K562 (cell line): ENCODE data around the gene TMEM225B. TPM values are rescaled to one million over a fixed set of nuclear protein-coding genes. Genes with fewer than 3 reads are reported as not detected.

ENCODE experiments used
- ATAC-seq: fragments of 200-7000 bp; cut with Tn5 transposase; 3 replicates; pipeline ENCODE4 v1.9.1; 2020; ENCODE audit warnings: moderate library complexity
- BruUV-seq: library from RNA; stranded (reverse); fragments of 400-500 nt; replicated peaks from 2 replicates; lab custom pipeline; 2021; lab: Mats Ljungman, UMichigan
- CTCF ChIA-PET: fragments of 300-600 bp; formaldehyde crosslinking; extraction: SDS; loops from one replicate; lab custom pipeline; 2021; ENCODE audit warnings: low intra/inter-chr PET ratio; lab: Yijun Ruan, JAX
- POLR2A ChIA-PET: fragments of 300-600, 350-650 bp; sonication (Branson Sonifier 250); formaldehyde crosslinking; extraction: SDS; loops from one replicate; lab custom pipeline; 2021; ENCODE audit warnings: antibody characterized with exemption, inconsistent platforms; lab: Yijun Ruan, JAX
- DNase-seq, 4 experiments: peaks; one replicate each; pipeline versions ENCODE4 v3.0.0 to v3.0.0-alpha.2; 2011 to 2018; ENCODE audit warnings: low spot score in 3 of 4, mixed read lengths in 3 of 4; ENCODE audit errors: extremely low read depth in 1 of 4
- FAIRE-seq: peaks from 2 replicates; lab custom pipeline; 2011; peaks lifted over from hg19 to GRCh38; lab: Jason Lieb, UNC
- H2AFZ ChIP-seq: 2 replicates; pipeline ENCODE4 v1.6.0; 2011; ENCODE audit warnings: low read depth, low read length, control low read depth, inconsistent platforms
- H3K27ac ChIP-seq: fragments of 200-600 bp; 3 replicates; pipeline ENCODE4 v1.8.0; 2011; ENCODE audit warnings: low read depth, mild to moderate bottlenecking, control low read depth, inconsistent platforms, low read length, moderate library complexity, mixed read lengths; ENCODE audit errors: extremely low read depth
- H3K27me3 ChIP-seq, 2 experiments: fragments of 300-600 bp in 1 of 2; 2 replicates in 1 of 2; 3 replicates in 1 of 2; pipeline versions ENCODE4 v1.6.0 to v1.8.0; 2011; ENCODE audit warnings: inconsistent platforms in 2 of 2, low read length in 2 of 2, mild to moderate bottlenecking in 1 of 2, mixed read lengths in 1 of 2, moderate library complexity in 1 of 2; ENCODE audit not compliant: control insufficient read depth in 2 of 2, insufficient read depth in 2 of 2
- H3K36me3 ChIP-seq: fragments of 300-600 bp; 3 replicates; pipeline ENCODE4 v1.8.0; 2011; ENCODE audit warnings: mild to moderate bottlenecking, low read length, inconsistent platforms; ENCODE audit not compliant: control insufficient read depth, insufficient read depth
- H3K4me1 ChIP-seq, 2 experiments: fragments of 200-600 bp in 1 of 2; replicated peaks in 1 of 2; 2 replicates in 1 of 2; 3 replicates in 1 of 2; pipeline versions ENCODE4 v1.5.1 to v1.8.0; 2011; ENCODE audit warnings: inconsistent platforms in 2 of 2, low read length in 2 of 2, mild to moderate bottlenecking in 1 of 2, mixed read lengths in 1 of 2, moderate library complexity in 1 of 2; ENCODE audit not compliant: control insufficient read depth in 2 of 2, insufficient read depth in 2 of 2
- H3K4me2 ChIP-seq: 2 replicates; pipeline ENCODE4 v1.6.1; 2011; ENCODE audit warnings: low read length, control low read depth, inconsistent platforms, mixed read lengths; ENCODE audit not compliant: insufficient read depth
- H3K4me3 ChIP-seq: fragments of 200-600 bp; sonication (generic), shearing (Covaris generic); 2 replicates; pipeline ENCODE4 v1.5.1; 2016; ENCODE audit warnings: control low read depth, inconsistent platforms
- H3K79me2 ChIP-seq: fragments of 200-600 bp; 3 replicates; pipeline ENCODE4 v1.8.0; 2011; ENCODE audit warnings: low read length, inconsistent platforms; ENCODE audit not compliant: control insufficient read depth, insufficient read depth
- H3K9ac ChIP-seq, 2 experiments: 2 replicates each; pipeline versions ENCODE4 v1.6.0 to v1.6.1; 2011; ENCODE audit warnings: low read depth in 2 of 2, low read length in 2 of 2, control low read depth in 1 of 2, inconsistent platforms in 1 of 2, mild to moderate bottlenecking in 1 of 2, mixed read lengths in 1 of 2; ENCODE audit not compliant: insufficient read depth in 1 of 2
- H3K9me1 ChIP-seq: one replicate; pipeline ENCODE4 v1.6.0; 2011; ENCODE audit warnings: inconsistent platforms, mild to moderate bottlenecking, low read length, moderate library complexity; ENCODE audit not compliant: control insufficient read depth, insufficient read depth
- H3K9me3 ChIP-seq: replicated peaks from 2 replicates; pipeline ENCODE4 v1.5.1; 2011; ENCODE audit warnings: low read depth, low read length, inconsistent platforms; ENCODE audit not compliant: control insufficient read depth, insufficient read depth
- H4K20me1 ChIP-seq: replicated peaks from 2 replicates; pipeline ENCODE4 v1.6.1; 2011; ENCODE audit warnings: low read length, inconsistent platforms, mixed read lengths; ENCODE audit not compliant: control insufficient read depth, insufficient read depth
- CBX3 ChIP-seq, 2 experiments: IDR thresholded peaks; 1 replicate in 1 of 2; 2 replicates in 1 of 2; pipeline ENCODE4 v1.6.1; 2012; ENCODE audit warnings: inconsistent platforms in 2 of 2, low read length in 2 of 2, borderline replicate concordance in 1 of 2, control low read depth in 1 of 2
- DACH1 ChIP-seq: fragments of 450-650 bp; IDR thresholded peaks from 2 replicates; pipeline ENCODE4 v1.6.1; 2018; ENCODE audit not compliant: partially characterized antibody
- ETV5 ChIP-seq: sonication (generic); formaldehyde crosslinking; IDR thresholded peaks from 2 replicates; pipeline ENCODE4 v1.4.0; 2020; ENCODE audit warnings: low read depth, mild to moderate bottlenecking, missing genetic modification reagents
- FOXA3 ChIP-seq, 2 experiments: fragments of 450-650 bp in 1 of 2; sonication (generic) in 1 of 2; formaldehyde crosslinking; IDR thresholded peaks in 1 of 2; conservative IDR thresholded peaks in 1 of 2; 2 replicates each; pipeline versions ENCODE4 v1.4.0 to v1.8.0; 2020 to 2022; ENCODE audit warnings: mild to moderate bottlenecking in 2 of 2, missing genetic modification reagents in 1 of 2
- MCM7 ChIP-seq, 2 experiments: fragments of 450-650 bp; IDR thresholded peaks; 2 replicates each; pipeline ENCODE4 v1.6.1; 2016 to 2018
- NFATC3 ChIP-seq: fragments of 450-650 bp; IDR thresholded peaks from 2 replicates; pipeline ENCODE4 v1.6.1; 2017; ENCODE audit warnings: mild to moderate bottlenecking
- TGIF2 ChIP-seq: sonication (generic); formaldehyde crosslinking; IDR thresholded peaks from 2 replicates; pipeline ENCODE4 v1.8.1; 2022; ENCODE audit warnings: mild to moderate bottlenecking, missing genetic modification reagents, moderate library complexity
- ZNF232 ChIP-seq: sonication (generic); formaldehyde crosslinking; IDR thresholded peaks from 2 replicates; pipeline ENCODE4 v1.8.0; 2022; ENCODE audit warnings: mild to moderate bottlenecking, missing genetic modification reagents
- WGBS: fragments of 100-300 bp; shearing (Covaris generic); methylation state at CpG from one replicate; pipeline ENCODE4 v1.1.6; 2016; ENCODE audit warnings: low coverage, mixed read lengths; ENCODE audit not compliant: insufficient coverage; ENCODE audit errors: missing lambda C conversion rate; 5-methylcytosine and 5-hydroxymethylcytosine counted together
- in situ Hi-C: fragments of 300-500 bp; cut with MboI; formaldehyde crosslinking; loops from 4 replicates; pipeline ENCODE4 v1.15.0; 2018; ENCODE audit warnings: inconsistent platforms, mixed read lengths
- intact Hi-C: fragments of 100-400 bp; cut with micrococcal nuclease; formaldehyde crosslinking; loops from 2 replicates; pipeline ENCODE4 v1.14.2; 2022
- polyA plus RNA-seq, 8 experiments: library from polyadenylated mRNA; depleted of rRNA in 4 of 8; stranded (reverse) in 5 of 8; unstranded in 3 of 8; fragments of >200 nt; fragmentation: Nextera tagmentation in 2 of 8; fragmentation: Illumina TruSeq in 1 of 8; extraction: Ambion mirVana in 2 of 8; extraction: Trizol in 1 of 8; gene quantifications; 2 replicates each; pipeline versions ENCODE4 v1.2.1 to v1.2.3, GENCODE V29; 2011 to 2014; ENCODE audit warnings: inconsistent platforms in 1 of 8, missing spikeins in 1 of 8
- total RNA-seq, 7 experiments: library from RNA; depleted of rRNA in 6 of 7; stranded (reverse); fragments of >200 nt in 6 of 7; fragmentation: Illumina TruSeq in 2 of 7; extraction: Trizol in 2 of 7; gene quantifications; 2 replicates each; pipeline versions ENCODE4 v1.2.1 to v1.2.3, GENCODE V29; 2011 to 2021; ENCODE audit warnings: low replicate concordance in 1 of 7
- TF ChIP-seq, protein P1 (sequence below): IDR thresholded peaks from 2 replicates; pipeline ENCODE4 v1.6.1; 2012; ENCODE audit warnings: low read depth, low read length, improper control_type of control experiment, borderline replicate concordance
- TF ChIP-seq, protein P2 (sequence below): sonication (generic); formaldehyde crosslinking; IDR thresholded peaks from 2 replicates; pipeline ENCODE4 v1.8.0; 2022; ENCODE audit warnings: missing genetic modification reagents, mild to moderate bottlenecking, borderline replicate concordance
- TF ChIP-seq, protein P3 (sequence below): sonication (generic); formaldehyde crosslinking; IDR thresholded peaks from 2 replicates; pipeline ENCODE4 v1.8.0; 2023; ENCODE audit warnings: mild to moderate bottlenecking, missing genetic modification reagents
- TF ChIP-seq, protein P4 (sequence below): sonication (generic); formaldehyde crosslinking; IDR thresholded peaks from 2 replicates; pipeline ENCODE4 v1.8.0; 2022; ENCODE audit warnings: missing genetic modification reagents, mild to moderate bottlenecking, borderline replicate concordance

Gene TMEM225B
- total and polyA plus RNA-seq, 9 of the 15 experiments (the other 6 are each of a cell fraction or from before 2014, with no cell fraction given), result 0.08 to 0.73 (median 0.56) TPM

DNA sequence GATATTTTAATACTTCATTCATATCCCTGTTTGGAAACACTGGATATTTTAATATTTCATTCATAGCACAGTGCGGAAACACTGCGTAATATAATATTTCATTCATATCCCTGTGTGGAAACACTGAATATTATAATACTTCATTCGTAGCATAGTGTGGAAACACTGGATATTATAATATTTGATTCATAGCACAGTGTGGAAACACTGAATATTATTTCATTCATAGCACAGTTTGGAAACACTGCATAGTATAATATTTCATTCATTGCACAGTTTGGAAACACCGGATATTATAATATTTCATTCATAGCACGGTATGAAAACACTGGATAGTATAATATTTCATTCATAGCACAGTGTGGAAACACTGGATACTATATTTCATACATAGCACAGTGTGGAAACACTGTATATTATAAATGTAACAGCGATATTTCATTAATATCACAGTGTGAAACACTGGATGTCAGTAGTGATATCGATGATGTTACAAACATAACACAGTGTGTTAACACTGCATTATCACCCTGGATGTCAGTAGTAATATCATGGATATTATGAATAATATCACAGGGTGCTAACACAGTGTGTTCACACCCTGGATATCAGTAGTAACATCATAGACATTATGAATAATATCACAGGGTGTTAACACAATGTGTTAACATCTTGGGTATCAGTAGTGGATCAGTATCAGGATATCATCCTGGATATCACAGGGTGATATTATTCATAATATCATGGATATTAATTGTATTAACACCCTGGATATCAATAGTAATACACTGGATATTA is 2.9 kb upstream of the TMEM225B start (continued):
- TF ChIP-seq, protein P1, sequence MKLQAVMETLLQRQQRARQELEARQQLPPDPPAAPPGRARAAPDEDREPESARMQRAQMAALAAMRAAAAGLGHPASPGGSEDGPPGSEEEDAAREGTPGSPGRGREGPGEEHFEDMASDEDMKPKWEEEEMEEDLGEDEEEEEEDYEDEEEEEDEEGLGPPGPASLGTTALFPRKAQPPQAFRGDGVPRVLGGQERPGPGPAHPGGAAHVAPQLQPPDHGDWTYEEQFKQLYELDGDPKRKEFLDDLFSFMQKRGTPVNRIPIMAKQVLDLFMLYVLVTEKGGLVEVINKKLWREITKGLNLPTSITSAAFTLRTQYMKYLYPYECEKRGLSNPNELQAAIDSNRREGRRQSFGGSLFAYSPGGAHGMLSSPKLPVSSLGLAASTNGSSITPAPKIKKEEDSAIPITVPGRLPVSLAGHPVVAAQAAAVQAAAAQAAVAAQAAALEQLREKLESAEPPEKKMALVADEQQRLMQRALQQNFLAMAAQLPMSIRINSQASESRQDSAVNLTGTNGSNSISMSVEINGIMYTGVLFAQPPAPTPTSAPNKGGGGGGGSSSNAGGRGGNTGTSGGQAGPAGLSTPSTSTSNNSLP, result peak; percentile 4; the same call in 1 of the 2 replicates
- no peak for TF ChIP-seq ETV5 (CRISPR knock-in tag)
- TF ChIP-seq, all 486 proteins: peak for 1

DNA sequence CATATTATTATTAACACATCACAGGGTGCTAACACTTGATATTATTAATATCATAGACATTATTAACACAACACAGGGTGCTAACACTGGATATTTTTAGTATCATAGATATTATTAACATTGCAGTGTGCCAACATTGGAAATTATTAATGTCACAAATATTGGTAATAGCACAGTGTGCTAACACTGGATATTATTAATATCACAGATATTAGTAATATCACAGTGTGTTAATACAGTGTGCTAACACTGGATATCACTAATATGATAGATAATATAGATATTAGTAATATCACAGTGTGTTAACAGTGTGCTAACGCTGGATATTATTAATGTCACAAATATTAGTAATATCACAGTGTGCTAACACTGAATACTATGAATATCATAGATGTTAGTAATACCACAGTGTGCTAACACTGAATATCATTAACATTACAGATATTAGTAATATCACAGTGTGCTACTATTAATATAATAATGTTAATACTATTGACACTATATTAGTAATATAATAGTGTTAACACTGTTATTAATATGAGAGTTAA is 1.6 kb upstream of the TMEM225B start:
- in situ Hi-C loops (no loop called here), intact Hi-C loops (no loop called here)
- H4K20me1 ChIP-seq, result no peaks in the 10 kb centered on the region
- H3K27ac ChIP-seq, result no peak overlapping the region
- POLR2A ChIA-PET, result no interaction called here
- no peak for DNase-seq
- no peaks in the 10 kb centered on the region for H3K27me3 ChIP-seq
- no peaks in the 10 kb centered on the region for H3K9me3 ChIP-seq
- H3K4me2 ChIP-seq, result no peak overlapping the region
- H3K9ac ChIP-seq, result no peak overlapping the region
- H3K79me2 ChIP-seq, result no peaks in the 10 kb centered on the region
- TF ChIP-seq, protein P2, sequence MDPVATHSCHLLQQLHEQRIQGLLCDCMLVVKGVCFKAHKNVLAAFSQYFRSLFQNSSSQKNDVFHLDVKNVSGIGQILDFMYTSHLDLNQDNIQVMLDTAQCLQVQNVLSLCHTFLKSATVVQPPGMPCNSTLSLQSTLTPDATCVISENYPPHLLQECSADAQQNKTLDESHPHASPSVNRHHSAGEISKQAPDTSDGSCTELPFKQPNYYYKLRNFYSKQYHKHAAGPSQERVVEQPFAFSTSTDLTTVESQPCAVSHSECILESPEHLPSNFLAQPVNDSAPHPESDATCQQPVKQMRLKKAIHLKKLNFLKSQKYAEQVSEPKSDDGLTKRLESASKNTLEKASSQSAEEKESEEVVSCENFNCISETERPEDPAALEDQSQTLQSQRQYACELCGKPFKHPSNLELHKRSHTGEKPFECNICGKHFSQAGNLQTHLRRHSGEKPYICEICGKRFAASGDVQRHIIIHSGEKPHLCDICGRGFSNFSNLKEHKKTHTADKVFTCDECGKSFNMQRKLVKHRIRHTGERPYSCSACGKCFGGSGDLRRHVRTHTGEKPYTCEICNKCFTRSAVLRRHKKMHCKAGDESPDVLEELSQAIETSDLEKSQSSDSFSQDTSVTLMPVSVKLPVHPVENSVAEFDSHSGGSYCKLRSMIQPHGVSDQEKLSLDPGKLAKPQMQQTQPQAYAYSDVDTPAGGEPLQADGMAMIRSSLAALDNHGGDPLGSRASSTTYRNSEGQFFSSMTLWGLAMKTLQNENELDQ (CRISPR knock-in tag), result no peak
- no peak for TF ChIP-seq FOXA3 (CRISPR knock-in tag; conservative IDR thresholded peaks at IDR 0.05 in 1 of 2, IDR thresholded peaks at IDR 0.05 in 1 of 2)
- no peak for TF ChIP-seq NFATC3
- TF ChIP-seq, protein P3, sequence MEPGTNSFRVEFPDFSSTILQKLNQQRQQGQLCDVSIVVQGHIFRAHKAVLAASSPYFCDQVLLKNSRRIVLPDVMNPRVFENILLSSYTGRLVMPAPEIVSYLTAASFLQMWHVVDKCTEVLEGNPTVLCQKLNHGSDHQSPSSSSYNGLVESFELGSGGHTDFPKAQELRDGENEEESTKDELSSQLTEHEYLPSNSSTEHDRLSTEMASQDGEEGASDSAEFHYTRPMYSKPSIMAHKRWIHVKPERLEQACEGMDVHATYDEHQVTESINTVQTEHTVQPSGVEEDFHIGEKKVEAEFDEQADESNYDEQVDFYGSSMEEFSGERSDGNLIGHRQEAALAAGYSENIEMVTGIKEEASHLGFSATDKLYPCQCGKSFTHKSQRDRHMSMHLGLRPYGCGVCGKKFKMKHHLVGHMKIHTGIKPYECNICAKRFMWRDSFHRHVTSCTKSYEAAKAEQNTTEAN (CRISPR knock-in tag), result 0 out of 2 replicates have a peak, but pooled peaks have one; percentile 45
- TF ChIP-seq CBX3 (IDR thresholded peaks at IDR 0.05; ENCODE audit: borderline replicate concordance in 1 of 2, low read length in 2 of 2), result no peak
- peak; percentile 80; the same call in 1 of the 2 replicates for TF ChIP-seq ZNF232 (CRISPR knock-in tag)
- TF ChIP-seq TGIF2 (CRISPR knock-in tag), result peak; percentile 54; the same call in 1 of the 2 replicates
- TF ChIP-seq MCM7 (IDR thresholded peaks at IDR 0.05), result peak in 1 of 2 experiments; percentile 88; a peak in 1 of 4 replicates
- TF ChIP-seq, protein P4, sequence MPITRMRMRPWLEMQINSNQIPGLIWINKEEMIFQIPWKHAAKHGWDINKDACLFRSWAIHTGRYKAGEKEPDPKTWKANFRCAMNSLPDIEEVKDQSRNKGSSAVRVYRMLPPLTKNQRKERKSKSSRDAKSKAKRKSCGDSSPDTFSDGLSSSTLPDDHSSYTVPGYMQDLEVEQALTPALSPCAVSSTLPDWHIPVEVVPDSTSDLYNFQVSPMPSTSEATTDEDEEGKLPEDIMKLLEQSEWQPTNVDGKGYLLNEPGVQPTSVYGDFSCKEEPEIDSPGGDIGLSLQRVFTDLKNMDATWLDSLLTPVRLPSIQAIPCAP (CRISPR knock-in tag), result 0 out of 2 replicates have a peak, but pooled peaks have one; percentile 15
- peak; percentile 95 for TF ChIP-seq DACH1
- WGBS, result 0% methylated on average over 1 of the region's 1 CpG
- H3K36me3 ChIP-seq, result no peaks in the 10 kb centered on the region
- BruUV-seq, result no TSS peak
- no peaks in the 10 kb centered on the region for H3K9me1 ChIP-seq
- CTCF ChIA-PET, result no interaction called here
- peaks cover 0 to 11% of the 10 kb centered on the region in 2 experiments; a peak in 3 of 5 replicates for H3K4me1 ChIP-seq
- H3K4me3 ChIP-seq, result no peak overlapping the region
- FAIRE-seq, result no peak
- no peak overlapping the region for H2AFZ ChIP-seq
- ATAC-seq, result no peak
